Epithelial cell of esophagus (primary cell): ENCODE measurements around the gene PARD3B.
A peak's percentile ranks its signal among the peaks of the same experiment; 100 is the strongest.

Experiments
- DNase-seq: peaks from one replicate; pipeline ENCODE4 v3.0.0; 2010; ENCODE audit warnings: low read depth
- H3K4me3 ChIP-seq: 2 replicates; pipeline ENCODE4 v1.5.1; 2011; ENCODE audit warnings: mild to moderate bottlenecking, low read length, control low read depth
- CTCF ChIP-seq: IDR thresholded peaks from 2 replicates; pipeline ENCODE4 v1.5.1; 2011; ENCODE audit warnings: low read depth, mild to moderate bottlenecking, low read length, control low read depth, inconsistent platforms; ENCODE audit not compliant: insufficient read depth; ENCODE audit errors: missing control alignments

The PARD3B gene

GRCh38 chr2:204574486-204574885, 29.2 kb downstream of the PARD3B start:
- no peak for TF ChIP-seq CTCF
- H3K4me3 ChIP-seq = no peak overlapping the region
- DNase-seq = no peak

GRCh38 chr2:204575463-204575862, 30.2 kb downstream of the PARD3B start:
- TF ChIP-seq CTCF = no peak
- H3K4me3 ChIP-seq = no peak overlapping the region
- peak; percentile 5 for DNase-seq

GRCh38 chr2:204576362-204576979, 31.2 kb downstream of the PARD3B start:
- H3K4me3 ChIP-seq = no peak overlapping the region
- no peak for TF ChIP-seq CTCF
- no peak for DNase-seq

GRCh38 chr2:204578928-204579598, 33.8 kb downstream of the PARD3B start:
- no peak for TF ChIP-seq CTCF
- no peak for DNase-seq
- H3K4me3 ChIP-seq = no peak overlapping the region

GRCh38 chr2:204581946-204582345, 36.7 kb downstream of the PARD3B start:
- no peak overlapping the region for H3K4me3 ChIP-seq
- DNase-seq = no peak

GRCh38 chr2:204583773-204584172, 38.5 kb downstream of the PARD3B start:
- no peak overlapping the region for H3K4me3 ChIP-seq
- no peak for TF ChIP-seq CTCF
- no peak for DNase-seq

More at GRCh38 chr2:204581946-204582345, 36.7 kb downstream of the PARD3B start:
- TF ChIP-seq CTCF = no peak

- TF ChIP-seq CTCF = no peak
- DNase-seq = no peak
- no peak overlapping the region for H3K4me3 ChIP-seq
Observed at GRCh38 chr2:204585930-204586329, 40.7 kb downstream of the PARD3B start.
